ENCODE measurements around the gene GID4. TPM values are rescaled to one million over a fixed set of nuclear protein-coding genes. Genes with fewer than 3 reads are reported as not detected.

The GID4 gene
- total RNA-seq, 4 donors from 2014 or later: 7.5 to 18.1 (median 11.6) TPM

DNA sequence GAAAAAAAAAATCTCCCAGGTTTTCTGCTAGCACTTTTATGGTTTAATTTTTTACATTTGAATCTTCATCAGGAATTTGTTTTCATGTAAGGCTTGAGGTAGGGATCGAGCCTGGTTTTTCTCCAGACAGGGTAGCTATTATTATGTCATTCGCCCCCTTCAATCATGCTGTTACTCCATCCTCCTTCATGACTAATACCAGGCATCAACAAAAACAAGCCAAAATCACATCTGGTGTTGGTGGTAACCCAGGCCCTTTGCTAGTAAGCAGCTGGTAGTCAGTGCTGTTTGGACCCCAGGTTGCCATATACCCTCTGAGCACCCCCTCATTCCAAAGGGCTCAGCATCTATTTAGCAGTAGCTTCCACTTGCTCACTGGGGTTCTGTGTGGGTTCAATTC is 37.0 kb upstream of the GID4 start:
- no peak for DNase-seq
- Histone ChIP-seq H3K4me1 (no peaks in the 10 kb centered on the region), H3K27ac (no peak overlapping the region), H3K4me3 (no peak overlapping the region), H3K36me3 (peaks cover 0 to 10% (median 3%) of the 10 kb centered on the region in 3 donors), H3K27me3 (no peaks in the 10 kb centered on the region), H3K9me3 (no peaks in the 10 kb centered on the region)
- no peak for TF ChIP-seq POLR2A (IDR thresholded peaks at IDR 0.05)
- TF ChIP-seq, protein P1, sequence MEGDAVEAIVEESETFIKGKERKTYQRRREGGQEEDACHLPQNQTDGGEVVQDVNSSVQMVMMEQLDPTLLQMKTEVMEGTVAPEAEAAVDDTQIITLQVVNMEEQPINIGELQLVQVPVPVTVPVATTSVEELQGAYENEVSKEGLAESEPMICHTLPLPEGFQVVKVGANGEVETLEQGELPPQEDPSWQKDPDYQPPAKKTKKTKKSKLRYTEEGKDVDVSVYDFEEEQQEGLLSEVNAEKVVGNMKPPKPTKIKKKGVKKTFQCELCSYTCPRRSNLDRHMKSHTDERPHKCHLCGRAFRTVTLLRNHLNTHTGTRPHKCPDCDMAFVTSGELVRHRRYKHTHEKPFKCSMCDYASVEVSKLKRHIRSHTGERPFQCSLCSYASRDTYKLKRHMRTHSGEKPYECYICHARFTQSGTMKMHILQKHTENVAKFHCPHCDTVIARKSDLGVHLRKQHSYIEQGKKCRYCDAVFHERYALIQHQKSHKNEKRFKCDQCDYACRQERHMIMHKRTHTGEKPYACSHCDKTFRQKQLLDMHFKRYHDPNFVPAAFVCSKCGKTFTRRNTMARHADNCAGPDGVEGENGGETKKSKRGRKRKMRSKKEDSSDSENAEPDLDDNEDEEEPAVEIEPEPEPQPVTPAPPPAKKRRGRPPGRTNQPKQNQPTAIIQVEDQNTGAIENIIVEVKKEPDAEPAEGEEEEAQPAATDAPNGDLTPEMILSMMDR (IDR thresholded peaks at IDR 0.05): no peak
- intact Hi-C loops (cut with DNase I): no loop called here
- 87 to 89% methylated on average over 2 of the region's 2 CpGs for WGBS, 2 donors

DNA sequence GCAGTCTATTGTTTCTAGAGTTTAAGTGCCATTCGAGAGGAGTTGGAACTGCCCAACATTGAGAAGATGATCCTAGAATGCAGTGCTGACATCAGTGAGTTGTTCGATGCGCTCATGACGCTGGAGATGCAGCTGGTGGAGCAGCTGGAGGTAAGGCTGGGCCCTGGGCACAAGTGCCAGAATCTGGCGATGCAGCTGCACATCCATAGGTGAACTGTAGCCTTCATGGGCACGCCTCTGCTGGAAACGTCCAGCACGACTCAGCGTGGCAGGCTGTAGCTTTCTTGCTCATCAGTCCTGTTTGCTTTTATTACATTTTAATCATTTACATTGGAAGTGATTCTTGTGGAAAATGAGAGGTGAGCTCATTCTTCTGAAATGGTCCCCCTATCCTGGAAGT is 34.9 kb upstream of the GID4 start:
- no peak for TF ChIP-seq POLR2A (IDR thresholded peaks at IDR 0.05)
- TF ChIP-seq, protein P1 (IDR thresholded peaks at IDR 0.05): no peak
- DNase-seq: no peak
- Histone ChIP-seq H3K4me1 (no peaks in the 10 kb centered on the region), H3K9me3 (no peaks in the 10 kb centered on the region), H3K27ac (no peak overlapping the region), H3K36me3 (peaks cover 0 to 30% (median 3%) of the 10 kb centered on the region in 3 donors), H3K27me3 (no peaks in the 10 kb centered on the region), H3K4me3 (no peak overlapping the region)
- intact Hi-C loops (cut with DNase I): no loop called here
- 53 to 77% methylated on average over 6 to 9 of the region's 9 CpGs for WGBS, 2 donors

DNA sequence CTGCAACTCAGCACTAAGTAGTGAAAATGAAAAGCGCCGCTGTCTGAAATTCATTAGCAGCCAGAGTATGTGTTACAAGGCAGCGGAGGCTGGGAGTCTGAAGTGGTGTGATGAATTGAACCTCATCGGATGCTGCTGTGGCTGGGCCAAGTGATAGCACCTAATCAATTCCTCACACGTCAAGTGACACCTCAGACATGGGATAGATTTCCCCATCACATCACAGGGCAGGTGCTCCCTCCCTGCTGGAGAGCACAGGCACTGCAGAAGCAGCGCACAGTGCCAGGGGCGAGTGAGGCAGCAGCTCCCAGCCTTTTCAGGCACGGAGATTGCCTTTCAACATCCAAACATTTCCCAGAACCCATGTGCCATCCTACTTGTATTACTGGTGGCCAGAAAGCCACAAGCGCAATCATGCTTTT is 34.3 kb upstream of the GID4 start:
- Histone ChIP-seq H3K27ac (no peak overlapping the region), H3K27me3 (no peaks in the 10 kb centered on the region), H3K4me3 (no peak overlapping the region), H3K4me1 (no peaks in the 10 kb centered on the region), H3K36me3 (peaks cover 0 to 35% (median 3%) of the 10 kb centered on the region in 3 donors), H3K9me3 (no peaks in the 10 kb centered on the region)
- DNase-seq: no peak
- intact Hi-C loops (cut with DNase I): no loop called here
- 86 to 91% methylated on average over 5 of the region's 9 CpGs for WGBS, 2 donors
- TF ChIP-seq POLR2A (IDR thresholded peaks at IDR 0.05): no peak
- TF ChIP-seq, protein P1 (IDR thresholded peaks at IDR 0.05): peak in 2 of 6 experiments; percentile 22 to 49

DNA sequence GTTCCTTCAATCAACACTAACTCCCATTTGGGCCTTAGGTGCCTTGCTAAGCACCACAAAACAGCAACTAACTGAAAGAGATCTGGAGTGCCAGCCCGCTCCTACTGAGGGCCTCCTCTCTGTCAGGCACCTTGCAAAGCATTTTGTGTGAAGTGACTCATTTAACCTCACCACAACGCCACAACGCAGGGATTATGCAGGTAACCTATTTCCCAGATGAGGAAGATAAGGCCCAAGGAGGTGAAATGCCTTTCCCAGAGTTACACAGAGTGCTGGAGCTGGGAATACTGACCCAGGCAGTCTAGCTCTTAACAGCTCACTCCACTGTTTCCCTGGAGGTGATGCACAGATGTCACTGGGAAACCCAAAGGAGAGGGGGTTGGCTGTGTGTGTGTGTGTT is 33.7 kb upstream of the GID4 start:
- intact Hi-C loops (cut with DNase I): no loop called here
- Histone ChIP-seq H3K36me3 (peaks cover 0 to 41% (median 3%) of the 10 kb centered on the region in 3 donors), H3K27ac (no peak overlapping the region), H3K4me3 (no peak overlapping the region), H3K27me3 (no peaks in the 10 kb centered on the region), H3K9me3 (peaks cover 0 to under 1% (median 0%) of the 10 kb centered on the region in 3 donors), H3K4me1 (no peaks in the 10 kb centered on the region)
- TF ChIP-seq, protein P1 (IDR thresholded peaks at IDR 0.05): no peak
- no peak for TF ChIP-seq POLR2A (IDR thresholded peaks at IDR 0.05)
- 100% methylated on average over 1 of the region's 3 CpGs; no CpG with 5 or more reads in 1 of the 2 donors for WGBS, 2 donors
- no peak for DNase-seq

DNA sequence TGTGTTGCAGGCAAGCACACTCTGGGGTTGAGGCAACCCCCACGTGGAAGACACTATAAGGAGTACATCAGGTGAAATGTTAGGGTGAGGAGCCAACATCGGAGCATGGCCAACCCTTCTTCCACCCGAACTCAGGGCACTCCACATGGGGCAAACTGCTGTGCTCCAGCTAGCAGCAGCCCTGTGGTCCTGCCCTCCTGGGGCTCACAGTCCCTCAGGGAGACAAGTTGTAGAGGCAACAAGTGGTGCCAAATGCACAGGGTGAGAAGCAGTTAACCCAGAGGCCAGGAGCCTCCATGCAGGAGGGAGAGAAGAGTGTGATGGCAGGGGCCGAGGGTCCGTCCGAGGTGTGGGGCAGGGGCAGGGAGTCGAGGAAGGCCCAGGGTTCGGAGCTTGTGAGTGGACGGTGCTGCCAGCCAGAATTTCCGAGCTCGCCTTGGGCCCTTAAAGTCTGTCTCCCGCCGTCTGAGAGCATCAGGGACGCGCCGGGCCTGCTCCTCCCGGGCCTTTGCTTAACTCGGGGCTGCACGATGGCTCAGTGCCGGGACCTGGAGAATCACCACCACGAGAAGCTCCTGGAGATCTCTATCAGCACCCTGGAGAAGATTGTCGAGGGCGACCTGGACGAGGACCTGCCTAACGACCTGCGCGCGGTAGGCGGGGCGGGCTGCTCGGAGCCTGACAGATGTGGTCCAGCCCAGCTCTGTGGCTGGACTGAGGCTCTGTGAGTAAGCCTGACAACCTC is 32.5 kb upstream of the GID4 start:
- H3K9me3 ChIP-seq: peaks cover 0 to 5% (median 0%) of the 10 kb centered on the region in 3 donors
- TF ChIP-seq, protein P1 (IDR thresholded peaks at IDR 0.05): no peak
- TF ChIP-seq POLR2A (IDR thresholded peaks at IDR 0.05): no peak
- H3K4me1 ChIP-seq: no peaks in the 10 kb centered on the region
- no peak overlapping the region for H3K27ac ChIP-seq
- WGBS, 2 donors: 93 to 94% methylated on average over 9 to 13 of the region's 31 CpGs
- H3K36me3 ChIP-seq: peaks cover 0 to 51% (median 3%) of the 10 kb centered on the region in 3 donors
- no peak for DNase-seq
- no peaks in the 10 kb centered on the region for H3K27me3 ChIP-seq
- no peak overlapping the region for H3K4me3 ChIP-seq
- intact Hi-C loops (cut with DNase I): no loop called here
